Astrocyte (in vitro differentiated cells and primary cell): ENCODE results near the gene GARIN5A. TPM values are rescaled to one million over a fixed set of nuclear protein-coding genes. Genes with fewer than 3 reads are reported as not detected.

Source experiments
- DNase-seq: peaks from one replicate; pipeline ENCODE4 v3.0.0-alpha.2; 2010; ENCODE audit warnings: low read depth
- FAIRE-seq: peaks from 2 replicates; lab custom pipeline; 2011; peaks lifted over from hg19 to GRCh38; lab: Jason Lieb, UNC
- H2AFZ ChIP-seq: 2 replicates; pipeline ENCODE4 v1.6.0; 2012; ENCODE audit warnings: low read depth, low read length, inconsistent platforms
- H3K27ac ChIP-seq: 2 replicates; pipeline ENCODE4 v1.5.1; 2011; ENCODE audit warnings: low read depth, low read length, inconsistent platforms
- H3K27me3 ChIP-seq: 2 replicates; pipeline ENCODE4 v1.6.0; 2011; ENCODE audit warnings: low read length, inconsistent platforms; ENCODE audit not compliant: insufficient read depth
- H3K36me3 ChIP-seq: 2 replicates; pipeline ENCODE4 v1.5.1; 2011; ENCODE audit warnings: low read length, inconsistent platforms; ENCODE audit not compliant: insufficient read depth
- H3K4me1 ChIP-seq: 2 replicates; pipeline ENCODE4 v1.5.1; 2011; ENCODE audit warnings: low read length, inconsistent platforms; ENCODE audit not compliant: insufficient read depth
- H3K4me2 ChIP-seq: 2 replicates; pipeline ENCODE4 v1.6.0; 2012; ENCODE audit warnings: low read length, inconsistent platforms
- H3K4me3 ChIP-seq: 2 replicates; pipeline ENCODE4 v1.5.1; 2011; ENCODE audit warnings: low read depth, mild to moderate bottlenecking, low read length, inconsistent platforms; ENCODE audit not compliant: insufficient read depth
- H3K79me2 ChIP-seq: 2 replicates; pipeline ENCODE4 v1.6.0; 2012; ENCODE audit warnings: mild to moderate bottlenecking, low read length, inconsistent platforms; ENCODE audit not compliant: insufficient read depth
- H3K9ac ChIP-seq: 2 replicates; pipeline ENCODE4 v1.6.0; 2012; ENCODE audit warnings: mild to moderate bottlenecking, low read length, inconsistent platforms
- H3K9me3 ChIP-seq: 2 replicates; pipeline ENCODE4 v1.5.1; 2012; ENCODE audit warnings: low read depth, mild to moderate bottlenecking, low read length, inconsistent platforms; ENCODE audit not compliant: insufficient read depth
- H4K20me1 ChIP-seq: 2 replicates; pipeline ENCODE4 v1.6.0; 2012; ENCODE audit warnings: low read length, inconsistent platforms; ENCODE audit not compliant: insufficient read depth
- H3K27ac Mint-ChIP-seq: one replicate; pipeline ENCODE4 v1.8.0; 2021; ENCODE audit warnings: mild to moderate bottlenecking, mixed read lengths; ENCODE audit not compliant: unreplicated experiment
- H3K27me3 Mint-ChIP-seq: one replicate; pipeline ENCODE4 v1.8.0; 2021; ENCODE audit warnings: low read depth, mixed read lengths; ENCODE audit not compliant: unreplicated experiment
- H3K36me3 Mint-ChIP-seq: one replicate; pipeline ENCODE4 v1.8.0; 2021; ENCODE audit warnings: low read depth, mixed read lengths; ENCODE audit not compliant: unreplicated experiment
- H3K4me1 Mint-ChIP-seq: one replicate; pipeline ENCODE4 v1.8.0; 2021; ENCODE audit warnings: low read depth, mixed read lengths; ENCODE audit not compliant: unreplicated experiment
- H3K4me3 Mint-ChIP-seq: one replicate; pipeline ENCODE4 v1.8.0; 2021; ENCODE audit warnings: mild to moderate bottlenecking, moderate library complexity, mixed read lengths; ENCODE audit not compliant: unreplicated experiment
- H3K9me3 Mint-ChIP-seq: one replicate; pipeline ENCODE4 v1.8.0; 2021; ENCODE audit warnings: mild to moderate bottlenecking, mixed read lengths; ENCODE audit not compliant: unreplicated experiment
- CTCF ChIP-seq: IDR thresholded peaks from 2 replicates; pipeline ENCODE4 v1.5.1; 2011; ENCODE audit warnings: low read depth, mild to moderate bottlenecking, inconsistent platforms, low read length, moderate library complexity; ENCODE audit not compliant: insufficient read depth
- EZH2 ChIP-seq: IDR thresholded peaks from 2 replicates; pipeline ENCODE4 v1.6.1; 2012; ENCODE audit warnings: mild to moderate bottlenecking, low read length, inconsistent platforms; ENCODE audit not compliant: insufficient read depth
- total RNA-seq: library from RNA; stranded (reverse); gene quantifications from 2 replicates; pipeline ENCODE4 v1.2.1, GENCODE V29; 2021

GARIN5A gene
- total RNA-seq, 1 donor from 2014 or later = not detected

- H3K9me3 ChIP-seq = no peaks in the 10 kb centered on the region
- no peak overlapping the region for H2AFZ ChIP-seq
- no peak overlapping the region for H3K9ac ChIP-seq
- H3K4me1 ChIP-seq = peaks cover 9% of the 10 kb centered on the region
- Mint-ChIP-seq H3K9me3 (peaks cover 5% of the 10 kb centered on the region), H3K4me1 (peaks cover 3% of the 10 kb centered on the region), H3K36me3 (no peaks in the 10 kb centered on the region), H3K27ac (no peak overlapping the region), H3K27me3 (peaks cover 34% of the 10 kb centered on the region), H3K4me3 (peak overlapping the region; percentile 73)
- no peak overlapping the region for H3K27ac ChIP-seq
- H3K27me3 ChIP-seq = peaks cover 18% of the 10 kb centered on the region
- H3K79me2 ChIP-seq = no peaks in the 10 kb centered on the region
- H4K20me1 ChIP-seq = no peaks in the 10 kb centered on the region
- FAIRE-seq = no peak
- H3K36me3 ChIP-seq = no peaks in the 10 kb centered on the region
- H3K4me2 ChIP-seq = no peak overlapping the region
- H3K4me3 ChIP-seq = no peak overlapping the region
- no peak for TF ChIP-seq CTCF
- no peak for TF ChIP-seq EZH2
- no peak for DNase-seq
Measured at GRCh38 chr19:50433201-50434180, 43.2 kb downstream of the GARIN5A start.

DNA sequence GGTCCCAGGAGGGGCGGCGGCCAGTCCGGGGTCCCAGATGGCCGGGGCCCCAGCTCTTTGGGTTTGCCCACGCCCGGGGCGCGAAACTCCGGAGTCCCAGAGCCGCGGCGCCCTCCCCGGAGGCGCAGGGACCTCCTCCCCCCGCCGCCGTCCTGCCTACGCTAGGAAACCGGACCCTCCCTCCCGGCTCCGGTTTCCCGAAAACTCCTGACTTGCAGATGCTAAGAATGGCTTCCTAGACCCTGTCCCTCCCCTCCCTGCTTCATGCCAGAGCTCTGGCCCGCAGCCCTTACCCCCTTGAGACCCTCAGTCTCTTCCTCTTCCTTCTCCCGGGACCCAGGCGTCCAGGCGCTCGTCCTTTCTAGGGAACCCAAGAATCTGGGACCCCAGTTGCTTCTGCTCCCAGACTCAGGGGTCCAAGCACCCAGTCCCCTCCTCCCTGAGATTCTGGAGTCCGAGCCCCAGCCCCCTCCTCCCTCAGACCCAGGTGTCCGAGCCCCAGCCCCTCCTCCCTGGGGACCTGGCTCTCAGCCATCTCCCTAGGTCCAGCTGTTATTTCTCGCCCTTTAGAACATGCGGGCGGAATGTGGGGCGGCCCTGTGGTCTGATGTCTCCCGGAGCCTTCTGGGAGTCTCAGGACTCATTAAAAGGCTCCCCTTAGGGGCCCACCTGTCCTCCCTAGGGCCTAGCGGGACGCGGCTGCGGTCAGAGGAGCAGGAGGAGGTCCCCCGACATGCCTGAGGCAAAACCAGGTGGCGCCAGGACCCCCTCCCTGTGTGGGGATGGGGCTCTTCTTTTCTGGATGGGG, 44.2 kb downstream of the GARIN5A start, which contains the start of gene MYBPC2:
MYBPC2 (plus strand) TSS at position 672 of the 808 bp plus-strand sequence; CDS start at position 734, 62 bp downstream.
- peak within 1 kb of the TSS; percentile 47 for H3K9ac ChIP-seq
- no peak within 1 kb of the TSS for H3K27ac ChIP-seq
- peak within 1 kb of the TSS; percentile 89 for H3K4me3 Mint-ChIP-seq
- FAIRE-seq (no peak), DNase-seq (no peak)
- H3K4me1 ChIP-seq = peaks cover 11% of the 10 kb centered on the region
- peaks cover 32% of the 10 kb centered on the region for H3K27me3 Mint-ChIP-seq
- H4K20me1 ChIP-seq = no peaks in the 10 kb centered on the region
- H3K36me3 ChIP-seq = no peaks in the 10 kb centered on the region
- TF ChIP-seq EZH2 (peak; percentile 49), CTCF (no peak)
- peaks cover 3% of the 10 kb centered on the region for H3K4me1 Mint-ChIP-seq
- peaks cover 1% of the 10 kb centered on the region for H3K9me3 Mint-ChIP-seq
- H3K36me3 Mint-ChIP-seq = no peaks in the 10 kb centered on the region
- H3K4me3 ChIP-seq = peak within 1 kb of the TSS; percentile 56
- no peaks in the 10 kb centered on the region for H3K79me2 ChIP-seq
- H2AFZ ChIP-seq = peak within 1 kb of the TSS; percentile 90
- H3K4me2 ChIP-seq = peak within 1 kb of the TSS; percentile 88
- H3K9me3 ChIP-seq = no peaks in the 10 kb centered on the region
- H3K27me3 ChIP-seq = peaks cover 22% of the 10 kb centered on the region
- no peak within 1 kb of the TSS for H3K27ac Mint-ChIP-seq
